Pancreas (tissue), 10 donors: ENCODE measurements around the gene PLPP2. TPM values are rescaled to one million over a fixed set of nuclear protein-coding genes. Genes with fewer than 3 reads are reported as not detected.

Source experiments
- ATAC-seq, 4 donors: fragments of 200-7000 bp; cut with Tn5 transposase; one replicate each; pipeline versions ENCODE4 v1.8.0 to v1.9.1; 2020; ENCODE audit warnings: mild to moderate bottlenecking in 4 of 4, moderate library complexity in 4 of 4
- DNase-seq, 6 donors: peaks; one replicate each; pipeline ENCODE4 v3.0.0-alpha.2; 2020
- FAIRE-seq: peaks from 2 replicates; lab custom pipeline; 2012; peaks lifted over from hg19 to GRCh38; lab: Jason Lieb, UNC
- H3K27ac ChIP-seq, 4 donors: fragments of 200-600 bp; sonication (generic); 1 replicate in 3 of 4; 2 replicates in 1 of 4; pipeline versions ENCODE4 v1.5.0 to v1.8.0; 2020
- H3K27me3 ChIP-seq, 4 donors: fragments of 200-600 bp; one replicate each; pipeline ENCODE4 v1.8.0; 2021
- H3K36me3 ChIP-seq, 3 donors: fragments of 200-600 bp; sonication (generic) in 1 of 3; one replicate each; pipeline versions ENCODE4 v1.5.0 to v1.8.0; 2020 to 2021
- H3K4me1 ChIP-seq, 3 donors: fragments of 200-600 bp; one replicate each; pipeline ENCODE4 v1.8.0; 2021
- H3K4me3 ChIP-seq, 4 donors: fragments of 200-600 bp; sonication (generic) in 2 of 4; one replicate each; pipeline versions ENCODE4 v1.5.0 to v1.8.0; 2020 to 2021
- H3K9me3 ChIP-seq, 4 donors: fragments of 200-600 bp; one replicate each; pipeline ENCODE4 v1.8.0; 2021
- WGBS, 2 donors: extraction: QIAGEN DNeasy Blood & Tissue Kit; methylation state at CpG; one replicate each; pipeline ENCODE4 v1.1.7; 2013; 5-methylcytosine and 5-hydroxymethylcytosine counted together
- intact Hi-C, 3 donors: fragments of 100-400 bp; cut with DNase I; formaldehyde crosslinking; loops; one replicate each; pipeline versions ENCODE4 v1.11.1 to v1.14.2; 2022
- polyA plus RNA-seq, 2 donors: library from polyadenylated mRNA; stranded (reverse); fragments of 200-250 nt; gene quantifications; one replicate each; pipeline ENCODE4 v1.2.3, GENCODE V29; 2013
- total RNA-seq, 6 donors: library from RNA; stranded (reverse); fragmentation: NEBNext Ultra II Directional in 4 of 6; extraction: Animal tissue kit (Norgen Biotek cat#: 25700) in 4 of 6; gene quantifications; one replicate each; pipeline versions ENCODE4 v1.2.1 to v1.2.4, GENCODE V29; 2021 to 2023
- TF ChIP-seq, protein P1 (sequence below), 4 donors: fragments of 200-600 bp; sonication (generic) in 3 of 4; IDR thresholded peaks; one replicate each; pipeline versions ENCODE4 v1.5.0 to v1.8.0; 2021; ENCODE audit warnings: antibody characterized with exemption in 4 of 4
- donor health status: healthy with polysubstance abuse.
- donor health status: DM: no; HTN: no; CAD: no; lungs with moderate emphysema.
- donor health status: DM: no; HTN: no; CAD: no.
- donor health status: control.
- donor health status: control.
- donor health status: Bipolar disorder and iron deficiency.
- donor health status: DM: yes; HTN: yes; CAD: no.
- donor health status: DM: no; HTN: no; CAD: no.
- donor health status: DM: no; HTN: no; CAD: no.
- donor health status: DM: yes; HTN: yes; CAD: no.

The PLPP2 gene
- total and polyA plus RNA-seq, 8 donors, result 15.7 to 93.8 (median 28.7) TPM

DNA sequence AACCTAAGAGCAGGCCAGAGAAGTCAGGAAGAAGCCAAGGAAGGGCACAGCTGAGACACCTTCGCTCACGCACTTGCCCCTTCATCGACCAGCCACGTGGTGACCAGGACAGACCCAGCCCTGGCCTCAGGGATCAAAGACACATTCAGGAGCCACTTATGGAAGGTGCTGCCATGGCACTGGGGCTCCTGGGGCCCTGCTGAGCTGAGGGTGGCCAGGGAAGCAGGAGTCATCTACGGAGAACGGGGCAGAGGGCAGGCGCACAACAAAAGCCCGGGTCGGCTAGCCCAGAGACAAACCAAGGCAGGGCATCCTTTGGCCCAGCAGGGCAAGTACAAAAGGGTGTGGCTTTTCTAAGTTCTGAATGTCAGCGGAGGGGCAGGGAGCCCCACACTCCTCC is 2.3 kb downstream of the PLPP2 start:
- ATAC-seq (no peak), FAIRE-seq (no peak), DNase-seq (no peak)
- Histone ChIP-seq H3K27me3 (no peaks in the 10 kb centered on the region), H3K27ac (peak overlapping the region in 3 of 4 donors; percentile 77 to 90 (median 88)), H3K4me1 (peaks cover 0 to 10% (median 0%) of the 10 kb centered on the region in 3 donors), H3K4me3 (no peak overlapping the region), H3K36me3 (no peaks in the 10 kb centered on the region), H3K9me3 (no peaks in the 10 kb centered on the region)
- whole genome bisulfite sequencing, 2 donors, result 75 to 76% methylated on average over 10 of the region's 10 CpGs
- intact Hi-C loops, result no loop called here
- TF ChIP-seq, protein P1, sequence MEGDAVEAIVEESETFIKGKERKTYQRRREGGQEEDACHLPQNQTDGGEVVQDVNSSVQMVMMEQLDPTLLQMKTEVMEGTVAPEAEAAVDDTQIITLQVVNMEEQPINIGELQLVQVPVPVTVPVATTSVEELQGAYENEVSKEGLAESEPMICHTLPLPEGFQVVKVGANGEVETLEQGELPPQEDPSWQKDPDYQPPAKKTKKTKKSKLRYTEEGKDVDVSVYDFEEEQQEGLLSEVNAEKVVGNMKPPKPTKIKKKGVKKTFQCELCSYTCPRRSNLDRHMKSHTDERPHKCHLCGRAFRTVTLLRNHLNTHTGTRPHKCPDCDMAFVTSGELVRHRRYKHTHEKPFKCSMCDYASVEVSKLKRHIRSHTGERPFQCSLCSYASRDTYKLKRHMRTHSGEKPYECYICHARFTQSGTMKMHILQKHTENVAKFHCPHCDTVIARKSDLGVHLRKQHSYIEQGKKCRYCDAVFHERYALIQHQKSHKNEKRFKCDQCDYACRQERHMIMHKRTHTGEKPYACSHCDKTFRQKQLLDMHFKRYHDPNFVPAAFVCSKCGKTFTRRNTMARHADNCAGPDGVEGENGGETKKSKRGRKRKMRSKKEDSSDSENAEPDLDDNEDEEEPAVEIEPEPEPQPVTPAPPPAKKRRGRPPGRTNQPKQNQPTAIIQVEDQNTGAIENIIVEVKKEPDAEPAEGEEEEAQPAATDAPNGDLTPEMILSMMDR (IDR thresholded peaks at IDR 0.05), result no peak

DNA sequence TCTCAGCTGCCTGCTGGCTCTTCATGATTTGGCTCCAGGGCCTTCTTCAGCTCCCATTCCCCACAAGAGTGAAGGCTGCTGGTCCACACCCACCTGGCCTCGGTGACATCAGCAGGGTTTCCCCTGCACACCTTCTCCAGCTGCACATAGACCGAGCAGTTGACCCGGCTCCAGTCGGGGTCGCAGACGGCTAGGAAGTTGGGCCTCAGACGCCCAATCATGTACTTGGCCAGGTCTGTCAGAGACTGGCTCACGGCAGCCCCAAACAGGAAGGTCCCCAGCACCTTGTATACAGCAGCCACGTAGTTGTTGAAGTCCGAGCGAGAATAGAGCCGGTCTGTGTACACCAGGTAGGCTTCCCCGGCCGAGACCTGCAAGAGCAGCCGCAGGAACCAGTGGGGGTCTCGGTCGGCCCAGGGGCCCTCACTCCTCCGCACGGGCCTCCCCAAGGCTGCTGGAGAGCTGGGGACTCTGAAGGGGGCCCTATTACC is 3.8 kb downstream of the PLPP2 start:
- intact Hi-C loops, result no loop called here
- H3K36me3 ChIP-seq, result no peaks in the 10 kb centered on the region
- ATAC-seq (no peak), DNase-seq (no peak), FAIRE-seq (no peak)
- no peaks in the 10 kb centered on the region for H3K9me3 ChIP-seq
- H3K27ac ChIP-seq, result no peak overlapping the region
- no peaks in the 10 kb centered on the region for H3K27me3 ChIP-seq
- no peak overlapping the region for H3K4me3 ChIP-seq
- TF ChIP-seq, protein P1 (IDR thresholded peaks at IDR 0.05), result no peak
- peaks cover 0 to 10% (median 0%) of the 10 kb centered on the region in 3 donors for H3K4me1 ChIP-seq
- WGBS, 2 donors, result 80 to 84% methylated on average over 19 of the region's 19 CpGs

DNA sequence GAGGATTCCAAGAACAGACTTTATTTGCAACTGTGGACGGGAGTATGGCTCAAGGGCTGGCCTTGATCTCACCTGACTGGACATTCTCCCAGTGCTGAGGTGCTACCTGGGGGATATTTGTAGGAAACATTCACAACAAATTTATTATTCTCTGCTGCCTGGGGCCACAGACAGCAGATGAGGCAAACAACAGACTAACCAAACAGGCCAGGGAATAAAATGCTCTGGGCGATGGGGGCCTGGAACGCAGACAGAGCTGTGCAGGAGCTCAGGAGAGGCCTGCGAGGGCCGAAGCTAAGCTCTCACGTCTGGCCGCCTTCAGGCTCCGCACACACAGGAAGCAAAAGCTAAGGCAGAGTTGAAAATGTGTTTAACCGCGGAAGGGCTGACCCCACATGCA is 7.8 kb downstream of the PLPP2 start:
- Histone ChIP-seq H3K4me3 (no peak overlapping the region), H3K9me3 (no peaks in the 10 kb centered on the region), H3K27ac (no peak overlapping the region), H3K4me1 (no peaks in the 10 kb centered on the region), H3K27me3 (no peaks in the 10 kb centered on the region), H3K36me3 (no peaks in the 10 kb centered on the region)
- no peak for ATAC-seq
- intact Hi-C loops, result no loop called here
- 73 to 75% methylated on average over 10 of the region's 10 CpGs for WGBS, 2 donors
- no peak for DNase-seq
- TF ChIP-seq, protein P1 (IDR thresholded peaks at IDR 0.05), result no peak
- no peak for FAIRE-seq

DNA sequence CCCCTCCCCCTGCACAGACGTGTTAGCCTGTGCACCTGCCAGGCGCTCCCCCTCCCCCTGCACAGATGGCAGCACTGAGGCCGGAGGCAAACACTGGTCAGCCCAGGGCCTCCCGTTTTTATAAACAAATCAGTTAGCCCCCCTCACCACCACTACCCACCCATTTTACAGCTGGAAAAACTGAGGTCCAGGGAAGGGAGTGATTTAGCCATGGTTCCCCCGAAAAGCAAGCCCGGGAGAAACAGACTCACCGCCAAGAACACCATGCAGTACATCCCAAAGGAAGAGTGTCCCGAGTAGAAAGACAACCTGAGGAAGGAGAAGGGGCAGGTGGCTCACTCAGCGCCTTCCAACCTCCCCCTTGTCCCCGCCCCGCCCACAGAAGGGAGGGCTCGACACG is 8.7 kb downstream of the PLPP2 start:
- Histone ChIP-seq H3K4me1 (no peaks in the 10 kb centered on the region), H3K9me3 (no peaks in the 10 kb centered on the region), H3K27me3 (no peaks in the 10 kb centered on the region), H3K4me3 (no peak overlapping the region), H3K36me3 (no peaks in the 10 kb centered on the region), H3K27ac (no peak overlapping the region)
- intact Hi-C loops, result no loop called here
- FAIRE-seq, result no peak
- WGBS, 2 donors, result 62 to 69% methylated on average over 11 to 13 of the region's 13 CpGs
- DNase-seq, result no peak
- TF ChIP-seq, protein P1 (IDR thresholded peaks at IDR 0.05), result no peak
- no peak for ATAC-seq

DNA sequence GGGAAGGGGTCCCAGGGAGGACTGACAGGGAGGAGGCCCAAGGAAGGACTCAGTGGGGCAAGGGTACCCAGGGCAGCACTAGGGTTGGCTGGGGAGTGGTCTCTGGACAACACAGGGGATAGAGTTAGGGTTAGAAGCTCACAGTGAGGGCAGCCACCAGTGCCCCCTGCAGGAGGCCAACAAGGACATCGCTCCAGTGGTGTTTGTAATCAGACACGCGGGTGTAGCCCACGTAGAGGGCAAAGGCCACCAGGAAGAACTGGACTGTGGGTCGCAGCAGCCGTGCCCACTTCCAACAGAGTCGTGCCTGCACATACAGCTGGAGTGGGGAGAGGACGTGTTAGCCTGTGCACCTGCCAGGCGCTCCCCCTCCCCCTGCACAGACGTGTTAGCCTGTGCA is 9.2 kb downstream of the PLPP2 start:
- ATAC-seq, result no peak
- intact Hi-C loops, result no loop called here

More for the DNA sequence above, 9.2 kb downstream of the PLPP2 start:
- TF ChIP-seq, protein P1 (IDR thresholded peaks at IDR 0.05), result no peak
- FAIRE-seq (no peak), DNase-seq (no peak)
- Histone ChIP-seq H3K9me3 (no peaks in the 10 kb centered on the region), H3K4me1 (no peaks in the 10 kb centered on the region), H3K4me3 (no peak overlapping the region), H3K27ac (no peak overlapping the region), H3K36me3 (no peaks in the 10 kb centered on the region), H3K27me3 (no peaks in the 10 kb centered on the region)
- WGBS, 2 donors, result 46 to 52% methylated on average over 9 to 10 of the region's 10 CpGs
